HL-60 (cell line): ENCODE measurements around the gene ALOX12B.

Experiments used
- DNase-seq, 2 experiments: peaks; one replicate each; pipeline ENCODE4 v3.0.0-alpha.2; 2010 to 2020; ENCODE audit warnings: low read depth in 1 of 2, low spot score in 1 of 2
- H3K27ac ChIP-seq: fragments of 250-450 bp; sonication (Bioruptor Pico); replicated peaks from 2 replicates; pipeline ENCODE4 v1.5.1; 2020; ENCODE audit warnings: mild to moderate bottlenecking, moderate library complexity
- H3K27me3 ChIP-seq: fragments of 250-450 bp; sonication (Bioruptor Pico); 2 replicates; pipeline ENCODE4 v1.5.1; 2021; ENCODE audit warnings: mild to moderate bottlenecking, moderate library complexity; ENCODE audit not compliant: insufficient read depth, poor library complexity, severe bottlenecking
- H3K4me3 ChIP-seq: replicated peaks from 2 replicates; pipeline ENCODE4 v1.5.1; 2011; ENCODE audit warnings: mild to moderate bottlenecking, control low read depth, low read length; ENCODE audit not compliant: insufficient read depth
- GABPA ChIP-seq: IDR thresholded peaks from 2 replicates; pipeline ENCODE4 v1.6.1; 2012; ENCODE audit warnings: low read depth
- POLR2AphosphoS5 ChIP-seq: IDR thresholded peaks from 2 replicates; pipeline ENCODE4 v1.6.1; 2012; ENCODE audit warnings: low read depth
- SPI1 ChIP-seq: IDR thresholded peaks from 2 replicates; pipeline ENCODE4 v1.6.1; 2012; ENCODE audit warnings: low read depth, mild to moderate bottlenecking, borderline replicate concordance
- TF ChIP-seq, protein P1 (sequence below): IDR thresholded peaks from one replicate; pipeline ENCODE4 v1.5.1; 2011; ENCODE audit warnings: low read length, control low read depth, inconsistent platforms; ENCODE audit not compliant: insufficient read depth
- TF ChIP-seq, protein P2 (sequence below): IDR thresholded peaks from 2 replicates; pipeline ENCODE4 v1.6.1; 2012; ENCODE audit warnings: low read depth; ENCODE audit not compliant: insufficient replicate concordance

The ALOX12B gene

DNA sequence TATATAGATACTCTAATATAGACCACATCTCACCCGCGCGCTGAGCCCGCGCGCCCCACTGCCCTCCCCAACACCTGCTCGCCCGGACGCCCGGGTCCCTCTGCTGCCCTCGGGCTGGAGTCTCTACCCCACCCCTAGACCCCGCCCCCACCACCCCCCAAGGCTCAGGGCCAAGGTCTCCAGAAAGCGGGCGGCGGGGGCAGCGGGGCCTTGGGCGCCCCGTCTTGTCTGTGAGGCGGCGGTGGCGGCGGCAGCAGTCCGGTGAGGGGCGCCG is 33.8 kb upstream of the ALOX12B start:
- Histone ChIP-seq H3K4me3 (peak overlapping the region; percentile 55), H3K27me3 (peaks cover 11% of the 10 kb centered on the region), H3K27ac (no peak overlapping the region)
- DNase-seq = no peak
- TF ChIP-seq POLR2AphosphoS5 (no peak), GABPA (no peak), SPI1 (no peak)
- TF ChIP-seq, protein P1, sequence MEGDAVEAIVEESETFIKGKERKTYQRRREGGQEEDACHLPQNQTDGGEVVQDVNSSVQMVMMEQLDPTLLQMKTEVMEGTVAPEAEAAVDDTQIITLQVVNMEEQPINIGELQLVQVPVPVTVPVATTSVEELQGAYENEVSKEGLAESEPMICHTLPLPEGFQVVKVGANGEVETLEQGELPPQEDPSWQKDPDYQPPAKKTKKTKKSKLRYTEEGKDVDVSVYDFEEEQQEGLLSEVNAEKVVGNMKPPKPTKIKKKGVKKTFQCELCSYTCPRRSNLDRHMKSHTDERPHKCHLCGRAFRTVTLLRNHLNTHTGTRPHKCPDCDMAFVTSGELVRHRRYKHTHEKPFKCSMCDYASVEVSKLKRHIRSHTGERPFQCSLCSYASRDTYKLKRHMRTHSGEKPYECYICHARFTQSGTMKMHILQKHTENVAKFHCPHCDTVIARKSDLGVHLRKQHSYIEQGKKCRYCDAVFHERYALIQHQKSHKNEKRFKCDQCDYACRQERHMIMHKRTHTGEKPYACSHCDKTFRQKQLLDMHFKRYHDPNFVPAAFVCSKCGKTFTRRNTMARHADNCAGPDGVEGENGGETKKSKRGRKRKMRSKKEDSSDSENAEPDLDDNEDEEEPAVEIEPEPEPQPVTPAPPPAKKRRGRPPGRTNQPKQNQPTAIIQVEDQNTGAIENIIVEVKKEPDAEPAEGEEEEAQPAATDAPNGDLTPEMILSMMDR = no peak
- TF ChIP-seq, protein P2, sequence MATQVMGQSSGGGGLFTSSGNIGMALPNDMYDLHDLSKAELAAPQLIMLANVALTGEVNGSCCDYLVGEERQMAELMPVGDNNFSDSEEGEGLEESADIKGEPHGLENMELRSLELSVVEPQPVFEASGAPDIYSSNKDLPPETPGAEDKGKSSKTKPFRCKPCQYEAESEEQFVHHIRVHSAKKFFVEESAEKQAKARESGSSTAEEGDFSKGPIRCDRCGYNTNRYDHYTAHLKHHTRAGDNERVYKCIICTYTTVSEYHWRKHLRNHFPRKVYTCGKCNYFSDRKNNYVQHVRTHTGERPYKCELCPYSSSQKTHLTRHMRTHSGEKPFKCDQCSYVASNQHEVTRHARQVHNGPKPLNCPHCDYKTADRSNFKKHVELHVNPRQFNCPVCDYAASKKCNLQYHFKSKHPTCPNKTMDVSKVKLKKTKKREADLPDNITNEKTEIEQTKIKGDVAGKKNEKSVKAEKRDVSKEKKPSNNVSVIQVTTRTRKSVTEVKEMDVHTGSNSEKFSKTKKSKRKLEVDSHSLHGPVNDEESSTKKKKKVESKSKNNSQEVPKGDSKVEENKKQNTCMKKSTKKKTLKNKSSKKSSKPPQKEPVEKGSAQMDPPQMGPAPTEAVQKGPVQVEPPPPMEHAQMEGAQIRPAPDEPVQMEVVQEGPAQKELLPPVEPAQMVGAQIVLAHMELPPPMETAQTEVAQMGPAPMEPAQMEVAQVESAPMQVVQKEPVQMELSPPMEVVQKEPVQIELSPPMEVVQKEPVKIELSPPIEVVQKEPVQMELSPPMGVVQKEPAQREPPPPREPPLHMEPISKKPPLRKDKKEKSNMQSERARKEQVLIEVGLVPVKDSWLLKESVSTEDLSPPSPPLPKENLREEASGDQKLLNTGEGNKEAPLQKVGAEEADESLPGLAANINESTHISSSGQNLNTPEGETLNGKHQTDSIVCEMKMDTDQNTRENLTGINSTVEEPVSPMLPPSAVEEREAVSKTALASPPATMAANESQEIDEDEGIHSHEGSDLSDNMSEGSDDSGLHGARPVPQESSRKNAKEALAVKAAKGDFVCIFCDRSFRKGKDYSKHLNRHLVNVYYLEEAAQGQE = no peak

DNA sequence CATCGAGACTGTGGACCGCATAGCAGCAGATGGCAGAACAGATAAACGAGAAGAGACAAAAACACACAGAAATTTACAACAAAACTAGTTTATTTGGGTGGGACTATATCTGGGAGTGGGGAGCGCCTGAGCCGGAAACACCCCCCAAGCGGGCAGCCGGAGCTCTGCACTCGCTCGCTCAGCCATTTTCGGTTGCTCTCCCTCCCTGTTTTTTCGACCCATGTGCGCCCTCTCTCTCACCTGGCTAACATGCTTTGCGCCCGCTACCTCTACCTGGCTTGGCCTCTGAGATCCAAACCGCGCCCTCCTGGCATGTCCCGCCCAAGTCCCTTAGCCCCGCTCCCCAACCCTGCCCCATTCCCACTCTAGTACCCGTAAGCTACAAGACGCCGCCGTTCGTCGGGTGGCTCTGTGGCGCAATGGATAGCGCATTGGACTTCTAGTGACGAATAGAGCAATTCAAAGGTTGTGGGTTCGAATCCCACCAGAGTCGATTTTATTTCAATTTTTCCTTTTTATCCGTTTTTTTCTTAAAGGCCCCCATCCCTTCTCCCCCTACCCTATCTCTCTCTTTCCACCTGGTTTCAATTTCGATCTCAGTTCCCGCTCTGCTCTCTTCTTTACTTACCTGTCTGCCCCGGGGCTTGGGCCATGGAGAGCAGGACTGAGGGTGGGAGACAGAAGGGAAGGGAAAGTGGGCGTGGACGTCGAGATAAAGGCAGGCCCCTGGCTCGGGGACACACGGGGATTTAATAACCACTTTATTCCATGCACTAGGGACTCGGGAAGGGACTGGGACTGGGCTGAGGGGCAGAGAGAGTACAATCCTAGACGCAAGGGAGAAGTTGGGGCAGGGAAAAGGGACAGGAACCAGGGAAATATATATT is 33.2 kb upstream of the ALOX12B start:
- TF ChIP-seq, protein P2 = no peak
- TF ChIP-seq GABPA (no peak), POLR2AphosphoS5 (no peak), SPI1 (no peak)
- TF ChIP-seq, protein P1 = no peak
- H3K27ac ChIP-seq = peak overlapping the region; percentile 46
- H3K27me3 ChIP-seq = peaks cover 11% of the 10 kb centered on the region
- peak in 1 of 2 experiments; percentile 65 for DNase-seq
- H3K4me3 ChIP-seq = peak overlapping the region; percentile 55

DNA sequence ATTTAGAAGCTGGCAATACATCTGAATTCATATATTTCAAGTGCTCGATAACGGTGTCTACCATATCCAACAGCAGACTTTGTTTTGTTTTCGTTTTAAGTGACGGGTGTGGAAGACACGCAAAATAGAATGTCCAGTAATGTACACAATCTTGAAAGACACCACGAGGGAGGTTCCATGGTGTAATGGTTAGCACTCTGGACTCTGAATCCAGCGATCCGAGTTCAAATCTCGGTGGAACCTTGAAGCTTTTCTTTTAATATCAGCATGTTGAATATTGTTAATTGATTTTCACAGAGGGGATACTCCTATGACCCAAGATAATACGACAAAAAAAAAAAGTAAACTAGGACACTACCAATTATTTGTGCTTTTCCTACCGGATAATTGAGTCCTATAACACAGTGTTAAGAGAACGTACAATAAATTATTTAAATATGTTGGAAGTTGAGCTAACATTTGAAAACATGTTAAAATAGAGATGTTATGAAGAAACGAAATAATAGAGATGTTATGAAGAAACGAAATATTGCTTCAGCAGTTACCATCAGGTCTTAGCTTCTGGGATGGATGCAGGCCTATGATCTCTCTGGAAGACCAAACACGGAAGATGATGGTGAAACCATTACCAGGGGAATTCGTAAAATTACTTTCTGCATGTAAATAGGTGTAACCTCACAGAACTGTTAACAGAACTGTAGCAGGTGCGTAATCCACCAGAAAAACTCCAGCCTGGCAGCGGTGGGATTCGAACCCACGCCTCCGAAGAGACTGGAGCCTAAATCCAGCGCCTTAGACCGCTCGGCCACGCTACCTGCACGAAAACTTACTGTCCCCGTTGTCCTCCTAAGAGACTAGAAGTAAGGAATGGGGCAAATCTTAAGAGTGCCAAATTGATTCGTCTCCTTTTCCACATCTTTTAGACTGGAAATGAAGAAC is 32.3 kb upstream of the ALOX12B start:
- Histone ChIP-seq H3K4me3 (peak overlapping the region; percentile 65), H3K27me3 (peaks cover 11% of the 10 kb centered on the region), H3K27ac (peak overlapping the region; percentile 46)
- peak; percentile 69 to 76 for DNase-seq
- TF ChIP-seq GABPA (no peak), POLR2AphosphoS5 (no peak), SPI1 (no peak)
- TF ChIP-seq, protein P1 = no peak
- TF ChIP-seq, protein P2 = no peak
